HepG2 (cell line): ENCODE data around the gene LDLR. TPM values are rescaled to one million over a fixed set of nuclear protein-coding genes. Genes with fewer than 3 reads are reported as not detected.

Experiments used
- CBX1 ChIP-seq: IDR thresholded peaks from one replicate; pipeline ENCODE4 v1.6.1; 2016; ENCODE audit warnings: antibody characterized with exemption, low read depth
- CCDC6 ChIP-seq: sonication (generic); formaldehyde crosslinking; IDR thresholded peaks from 2 replicates; pipeline ENCODE4 v1.8.1; 2022; ENCODE audit warnings: mild to moderate bottlenecking, missing genetic modification reagents, moderate library complexity
- HDAC2 ChIP-seq: sonication (generic); formaldehyde crosslinking; IDR thresholded peaks from 2 replicates; pipeline ENCODE4 v1.4.0; 2020; ENCODE audit warnings: missing genetic modification reagents
- KMT2B ChIP-seq: IDR thresholded peaks from 2 replicates; pipeline ENCODE4 v1.6.1; 2016; ENCODE audit warnings: missing genetic modification reagents, missing compliant biosample characterization
- MEIS1 ChIP-seq: sonication (generic); formaldehyde crosslinking; IDR thresholded peaks from 2 replicates; pipeline ENCODE4 v1.9.0; 2021; ENCODE audit warnings: mild to moderate bottlenecking, missing genetic modification reagents, moderate library complexity, borderline replicate concordance
- SCMH1 ChIP-seq: sonication (generic); formaldehyde crosslinking; IDR thresholded peaks from 2 replicates; pipeline ENCODE4 v1.9.0; 2021; ENCODE audit warnings: missing genetic modification reagents, mild to moderate bottlenecking, borderline replicate concordance
- SETDB1 ChIP-seq: sonication (generic); formaldehyde crosslinking; IDR thresholded peaks from 2 replicates; pipeline ENCODE4 v1.5.1; 2020; ENCODE audit warnings: missing genetic modification reagents, mild to moderate bottlenecking, borderline replicate concordance
- ZNF563 ChIP-seq: sonication (generic); formaldehyde crosslinking; IDR thresholded peaks from 2 replicates; pipeline ENCODE4 v1.8.0; 2022; ENCODE audit warnings: mild to moderate bottlenecking, moderate library complexity, missing genetic modification reagents
- ZNF747 ChIP-seq: sonication (generic); formaldehyde crosslinking; IDR thresholded peaks from 2 replicates; pipeline ENCODE4 v1.8.1; 2023; ENCODE audit warnings: missing genetic modification reagents, mild to moderate bottlenecking, borderline replicate concordance
- ZNF780A ChIP-seq: sonication (generic); formaldehyde crosslinking; IDR thresholded peaks from 2 replicates; pipeline ENCODE4 v1.8.0; 2022; ENCODE audit warnings: mild to moderate bottlenecking, missing genetic modification reagents, moderate library complexity
- polyA plus RNA-seq, 8 experiments: library from polyadenylated mRNA; depleted of rRNA in 3 of 8; stranded (reverse) in 7 of 8; unstranded in 1 of 8; fragments of >200 nt; fragmentation: Illumina TruSeq in 4 of 8; extraction: Trizol in 4 of 8; gene quantifications; 2 replicates each; pipeline versions ENCODE4 v1.2.1 to v1.2.3, GENCODE V29; 2011 to 2016; ENCODE audit warnings: low read depth in 4 of 8, missing spikeins in 1 of 8, mixed read lengths in 1 of 8; ENCODE audit not compliant: insufficient read depth in 1 of 8
- total RNA-seq, 5 experiments: library from RNA; depleted of rRNA; stranded (reverse); fragments of >200 nt; fragmentation: Illumina TruSeq; extraction: Trizol; gene quantifications; 2 replicates each; pipeline ENCODE4 v1.2.3, GENCODE V29; 2016; ENCODE audit warnings: low read depth in 1 of 5
- TF ChIP-seq, protein P1 (sequence below): sonication (generic); formaldehyde crosslinking; IDR thresholded peaks from 2 replicates; pipeline ENCODE4 v1.4.0; 2020; ENCODE audit warnings: missing genetic modification reagents
- TF ChIP-seq, protein P2 (sequence below): IDR thresholded peaks from 2 replicates; pipeline ENCODE4 v1.6.1; 2012; ENCODE audit warnings: low read length, improper control_type of control experiment
- TF ChIP-seq, protein P3 (sequence below): sonication (generic); formaldehyde crosslinking; IDR thresholded peaks from 2 replicates; pipeline ENCODE4 v1.9.0; 2021; ENCODE audit warnings: missing genetic modification reagents, mild to moderate bottlenecking, borderline replicate concordance
- TF ChIP-seq, protein P4 (sequence below): IDR thresholded peaks from 2 replicates; pipeline ENCODE4 v1.6.1; 2018; ENCODE audit warnings: missing genetic modification reagents
- TF ChIP-seq, protein P5 (sequence below): sonication (generic); formaldehyde crosslinking; IDR thresholded peaks from 2 replicates; pipeline ENCODE4 v1.9.0; 2021; ENCODE audit warnings: missing genetic modification reagents, borderline replicate concordance
- TF ChIP-seq, protein P6 (sequence below): sonication (generic); formaldehyde crosslinking; conservative IDR thresholded peaks from 2 replicates; pipeline ENCODE4 v1.4.0; 2020; ENCODE audit warnings: missing genetic modification reagents

Gene LDLR
- total and polyA plus RNA-seq, 2 of the 13 experiments (the other 11 are each of a cell fraction or from before 2014, with no cell fraction given), result 51.6 to 92.5 TPM

DNA sequence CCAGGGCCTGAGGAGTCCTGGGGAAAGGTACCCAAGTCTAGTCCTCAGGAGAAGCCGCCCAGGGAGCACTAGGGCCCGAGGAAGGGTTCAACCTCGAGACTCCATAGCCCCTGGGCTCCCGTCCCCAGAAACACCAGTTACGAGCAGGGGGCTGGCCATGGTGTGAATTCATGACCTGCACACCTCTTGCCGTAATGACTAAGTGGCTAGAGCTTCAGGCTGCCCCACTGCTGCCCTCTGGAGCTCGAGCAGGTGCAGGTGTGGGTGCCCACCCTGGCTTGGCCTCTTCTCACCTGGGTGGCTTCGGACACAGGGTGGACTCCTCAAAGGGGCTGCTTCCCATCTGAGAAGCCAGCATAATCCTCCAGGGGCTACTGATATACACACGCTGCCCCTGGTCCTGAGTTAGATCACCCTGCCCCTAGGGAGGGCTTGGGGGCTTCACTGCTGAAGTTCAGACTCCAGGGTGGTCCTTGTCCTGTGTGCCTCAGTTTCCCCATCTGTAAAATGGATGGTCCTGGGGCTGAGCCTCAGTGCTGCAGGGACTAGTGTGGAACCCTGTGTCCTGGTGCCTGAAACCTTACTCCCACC lies 52.8 kb downstream of the LDLR start (continued):
- TF ChIP-seq, protein P1, sequence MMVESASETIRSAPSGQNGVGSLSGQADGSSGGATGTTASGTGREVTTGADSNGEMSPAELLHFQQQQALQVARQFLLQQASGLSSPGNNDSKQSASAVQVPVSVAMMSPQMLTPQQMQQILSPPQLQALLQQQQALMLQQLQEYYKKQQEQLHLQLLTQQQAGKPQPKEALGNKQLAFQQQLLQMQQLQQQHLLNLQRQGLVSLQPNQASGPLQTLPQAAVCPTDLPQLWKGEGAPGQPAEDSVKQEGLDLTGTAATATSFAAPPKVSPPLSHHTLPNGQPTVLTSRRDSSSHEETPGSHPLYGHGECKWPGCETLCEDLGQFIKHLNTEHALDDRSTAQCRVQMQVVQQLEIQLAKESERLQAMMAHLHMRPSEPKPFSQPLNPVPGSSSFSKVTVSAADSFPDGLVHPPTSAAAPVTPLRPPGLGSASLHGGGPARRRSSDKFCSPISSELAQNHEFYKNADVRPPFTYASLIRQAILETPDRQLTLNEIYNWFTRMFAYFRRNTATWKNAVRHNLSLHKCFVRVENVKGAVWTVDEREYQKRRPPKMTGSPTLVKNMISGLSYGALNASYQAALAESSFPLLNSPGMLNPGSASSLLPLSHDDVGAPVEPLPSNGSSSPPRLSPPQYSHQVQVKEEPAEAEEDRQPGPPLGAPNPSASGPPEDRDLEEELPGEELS (CRISPR knock-in tag), result no peak
- TF ChIP-seq, protein P2, sequence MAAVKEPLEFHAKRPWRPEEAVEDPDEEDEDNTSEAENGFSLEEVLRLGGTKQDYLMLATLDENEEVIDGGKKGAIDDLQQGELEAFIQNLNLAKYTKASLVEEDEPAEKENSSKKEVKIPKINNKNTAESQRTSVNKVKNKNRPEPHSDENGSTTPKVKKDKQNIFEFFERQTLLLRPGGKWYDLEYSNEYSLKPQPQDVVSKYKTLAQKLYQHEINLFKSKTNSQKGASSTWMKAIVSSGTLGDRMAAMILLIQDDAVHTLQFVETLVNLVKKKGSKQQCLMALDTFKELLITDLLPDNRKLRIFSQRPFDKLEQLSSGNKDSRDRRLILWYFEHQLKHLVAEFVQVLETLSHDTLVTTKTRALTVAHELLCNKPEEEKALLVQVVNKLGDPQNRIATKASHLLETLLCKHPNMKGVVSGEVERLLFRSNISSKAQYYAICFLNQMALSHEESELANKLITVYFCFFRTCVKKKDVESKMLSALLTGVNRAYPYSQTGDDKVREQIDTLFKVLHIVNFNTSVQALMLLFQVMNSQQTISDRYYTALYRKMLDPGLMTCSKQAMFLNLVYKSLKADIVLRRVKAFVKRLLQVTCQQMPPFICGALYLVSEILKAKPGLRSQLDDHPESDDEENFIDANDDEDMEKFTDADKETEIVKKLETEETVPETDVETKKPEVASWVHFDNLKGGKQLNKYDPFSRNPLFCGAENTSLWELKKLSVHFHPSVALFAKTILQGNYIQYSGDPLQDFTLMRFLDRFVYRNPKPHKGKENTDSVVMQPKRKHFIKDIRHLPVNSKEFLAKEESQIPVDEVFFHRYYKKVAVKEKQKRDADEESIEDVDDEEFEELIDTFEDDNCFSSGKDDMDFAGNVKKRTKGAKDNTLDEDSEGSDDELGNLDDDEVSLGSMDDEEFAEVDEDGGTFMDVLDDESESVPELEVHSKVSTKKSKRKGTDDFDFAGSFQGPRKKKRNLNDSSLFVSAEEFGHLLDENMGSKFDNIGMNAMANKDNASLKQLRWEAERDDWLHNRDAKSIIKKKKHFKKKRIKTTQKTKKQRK, result no peak
- TF ChIP-seq SCMH1 (CRISPR knock-in tag), result no peak
- TF ChIP-seq, protein P3, sequence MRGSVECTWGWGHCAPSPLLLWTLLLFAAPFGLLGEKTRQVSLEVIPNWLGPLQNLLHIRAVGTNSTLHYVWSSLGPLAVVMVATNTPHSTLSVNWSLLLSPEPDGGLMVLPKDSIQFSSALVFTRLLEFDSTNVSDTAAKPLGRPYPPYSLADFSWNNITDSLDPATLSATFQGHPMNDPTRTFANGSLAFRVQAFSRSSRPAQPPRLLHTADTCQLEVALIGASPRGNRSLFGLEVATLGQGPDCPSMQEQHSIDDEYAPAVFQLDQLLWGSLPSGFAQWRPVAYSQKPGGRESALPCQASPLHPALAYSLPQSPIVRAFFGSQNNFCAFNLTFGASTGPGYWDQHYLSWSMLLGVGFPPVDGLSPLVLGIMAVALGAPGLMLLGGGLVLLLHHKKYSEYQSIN (CRISPR knock-in tag), result no peak
- TF ChIP-seq CCDC6, result peak; percentile 2; the same call in 1 of the 2 replicates
- TF ChIP-seq, protein P4, sequence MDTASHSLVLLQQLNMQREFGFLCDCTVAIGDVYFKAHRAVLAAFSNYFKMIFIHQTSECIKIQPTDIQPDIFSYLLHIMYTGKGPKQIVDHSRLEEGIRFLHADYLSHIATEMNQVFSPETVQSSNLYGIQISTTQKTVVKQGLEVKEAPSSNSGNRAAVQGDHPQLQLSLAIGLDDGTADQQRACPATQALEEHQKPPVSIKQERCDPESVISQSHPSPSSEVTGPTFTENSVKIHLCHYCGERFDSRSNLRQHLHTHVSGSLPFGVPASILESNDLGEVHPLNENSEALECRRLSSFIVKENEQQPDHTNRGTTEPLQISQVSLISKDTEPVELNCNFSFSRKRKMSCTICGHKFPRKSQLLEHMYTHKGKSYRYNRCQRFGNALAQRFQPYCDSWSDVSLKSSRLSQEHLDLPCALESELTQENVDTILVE (CRISPR knock-in tag), result no peak
- no peak for TF ChIP-seq MEIS1 (CRISPR knock-in tag)
- TF ChIP-seq CBX1, result no peak
- TF ChIP-seq ZNF747, result 0 out of 2 replicates have a peak, but pooled peaks have one; percentile 35
- TF ChIP-seq, protein P5, sequence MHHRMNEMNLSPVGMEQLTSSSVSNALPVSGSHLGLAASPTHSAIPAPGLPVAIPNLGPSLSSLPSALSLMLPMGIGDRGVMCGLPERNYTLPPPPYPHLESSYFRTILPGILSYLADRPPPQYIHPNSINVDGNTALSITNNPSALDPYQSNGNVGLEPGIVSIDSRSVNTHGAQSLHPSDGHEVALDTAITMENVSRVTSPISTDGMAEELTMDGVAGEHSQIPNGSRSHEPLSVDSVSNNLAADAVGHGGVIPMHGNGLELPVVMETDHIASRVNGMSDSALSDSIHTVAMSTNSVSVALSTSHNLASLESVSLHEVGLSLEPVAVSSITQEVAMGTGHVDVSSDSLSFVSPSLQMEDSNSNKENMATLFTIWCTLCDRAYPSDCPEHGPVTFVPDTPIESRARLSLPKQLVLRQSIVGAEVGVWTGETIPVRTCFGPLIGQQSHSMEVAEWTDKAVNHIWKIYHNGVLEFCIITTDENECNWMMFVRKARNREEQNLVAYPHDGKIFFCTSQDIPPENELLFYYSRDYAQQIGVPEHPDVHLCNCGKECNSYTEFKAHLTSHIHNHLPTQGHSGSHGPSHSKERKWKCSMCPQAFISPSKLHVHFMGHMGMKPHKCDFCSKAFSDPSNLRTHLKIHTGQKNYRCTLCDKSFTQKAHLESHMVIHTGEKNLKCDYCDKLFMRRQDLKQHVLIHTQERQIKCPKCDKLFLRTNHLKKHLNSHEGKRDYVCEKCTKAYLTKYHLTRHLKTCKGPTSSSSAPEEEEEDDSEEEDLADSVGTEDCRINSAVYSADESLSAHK (CRISPR knock-in tag), result no peak
- TF ChIP-seq, protein P6, sequence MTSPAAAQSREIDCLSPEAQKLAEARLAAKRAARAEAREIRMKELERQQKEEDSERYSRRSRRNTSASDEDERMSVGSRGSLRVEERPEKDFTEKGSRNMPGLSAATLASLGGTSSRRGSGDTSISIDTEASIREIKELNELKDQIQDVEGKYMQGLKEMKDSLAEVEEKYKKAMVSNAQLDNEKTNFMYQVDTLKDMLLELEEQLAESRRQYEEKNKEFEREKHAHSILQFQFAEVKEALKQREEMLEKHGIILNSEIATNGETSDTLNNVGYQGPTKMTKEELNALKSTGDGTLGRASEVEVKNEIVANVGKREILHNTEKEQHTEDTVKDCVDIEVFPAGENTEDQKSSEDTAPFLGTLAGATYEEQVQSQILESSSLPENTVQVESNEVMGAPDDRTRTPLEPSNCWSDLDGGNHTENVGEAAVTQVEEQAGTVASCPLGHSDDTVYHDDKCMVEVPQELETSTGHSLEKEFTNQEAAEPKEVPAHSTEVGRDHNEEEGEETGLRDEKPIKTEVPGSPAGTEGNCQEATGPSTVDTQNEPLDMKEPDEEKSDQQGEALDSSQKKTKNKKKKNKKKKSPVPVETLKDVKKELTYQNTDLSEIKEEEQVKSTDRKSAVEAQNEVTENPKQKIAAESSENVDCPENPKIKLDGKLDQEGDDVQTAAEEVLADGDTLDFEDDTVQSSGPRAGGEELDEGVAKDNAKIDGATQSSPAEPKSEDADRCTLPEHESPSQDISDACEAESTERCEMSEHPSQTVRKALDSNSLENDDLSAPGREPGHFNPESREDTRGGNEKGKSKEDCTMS (CRISPR knock-in tag), result no peak
- no peak for TF ChIP-seq ZNF780A (CRISPR knock-in tag)
- no peak for TF ChIP-seq ZNF563 (CRISPR knock-in tag)
- no peak for TF ChIP-seq KMT2B (CRISPR knock-in tag)
- no peak for TF ChIP-seq SETDB1
- TF ChIP-seq HDAC2 (CRISPR knock-in tag), result no peak; the same call in 1 of the 2 replicates
